ENCODE results near the gene BMI1. TPM values are rescaled to one million over a fixed set of nuclear protein-coding genes. Genes with fewer than 3 reads are reported as not detected.

The BMI1 gene
- total RNA-seq, 2 donors from 2014 or later: 61.4 to 81.1 TPM

DNA sequence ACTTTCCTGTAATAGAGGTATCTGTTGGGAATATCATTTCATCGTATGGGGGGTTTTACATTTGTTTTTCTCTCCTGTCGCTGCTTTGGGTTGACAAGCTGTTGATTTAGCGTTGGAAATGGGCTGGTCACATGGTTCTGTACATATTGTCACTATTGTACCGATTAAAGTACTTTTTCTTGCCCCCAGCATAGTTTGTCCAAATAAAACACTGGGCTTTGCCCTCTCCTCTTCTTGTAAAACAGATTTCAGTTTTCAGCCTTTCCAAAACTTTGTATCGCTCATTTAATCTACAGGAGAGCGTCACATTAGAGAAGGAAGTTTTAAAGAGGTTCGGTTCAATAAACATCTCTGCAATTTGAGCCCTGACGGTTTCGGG, 4.0 kb downstream of the BMI1 start:
- Mint-ChIP-seq H3K27ac (peak overlapping the region; percentile 87), H3K4me1 (peaks cover 26% of the 10 kb centered on the region), H3K4me3 (peak overlapping the region; percentile 96), H3K9me3 (no peaks in the 10 kb centered on the region), H3K36me3 (ENCODE audit: low read depth) (peaks cover 62% of the 10 kb centered on the region), H3K27me3 (peaks cover 7% of the 10 kb centered on the region)
- no peak for ATAC-seq (replicated peaks)

DNA sequence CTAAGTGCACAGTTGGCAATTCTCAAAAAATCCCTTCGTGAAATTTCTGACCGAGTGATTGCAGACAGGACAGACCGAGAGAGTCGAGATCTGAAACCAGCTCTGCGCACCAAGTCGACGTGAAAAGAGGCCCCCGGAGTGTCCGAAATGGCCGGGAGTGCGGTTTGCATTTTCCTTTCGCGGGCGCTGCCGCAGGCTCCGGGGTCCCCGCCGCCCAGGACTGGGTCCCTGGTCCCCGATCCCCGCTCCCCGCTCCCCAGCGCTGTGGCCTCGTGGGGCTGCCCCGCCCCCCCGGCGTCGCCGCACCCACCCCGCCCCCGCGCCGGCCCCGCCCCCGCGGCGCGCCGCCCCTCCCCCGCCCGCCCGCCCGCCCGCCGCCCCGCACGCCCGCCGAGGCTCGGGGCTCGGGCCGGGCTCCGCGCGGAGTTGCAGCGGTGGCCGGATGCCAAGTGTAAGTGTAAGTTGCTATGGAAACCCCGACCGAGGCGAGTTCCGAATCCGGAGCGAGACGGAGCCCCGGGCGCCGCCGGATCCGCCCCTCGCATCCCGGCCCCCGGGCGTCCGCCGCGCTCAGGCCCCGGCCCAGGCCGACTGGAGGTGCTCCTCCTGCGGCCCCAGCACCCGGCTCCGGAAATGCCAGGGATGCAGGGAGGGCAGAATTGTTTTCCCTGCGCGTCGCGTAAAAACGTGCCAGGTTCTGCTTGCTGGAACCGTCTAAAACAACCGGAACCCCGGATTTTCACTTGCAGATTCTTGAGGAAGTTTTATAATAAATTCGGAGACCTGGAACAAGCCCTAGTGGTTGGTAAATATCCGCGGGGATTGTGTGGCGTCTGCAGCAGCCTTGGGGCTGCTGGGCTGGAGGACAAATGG, 4.6 kb downstream of the BMI1 start:
- peak overlapping the region; percentile 87 for H3K27ac Mint-ChIP-seq
- H3K4me1 Mint-ChIP-seq: peaks cover 22% of the 10 kb centered on the region
- peaks cover 7% of the 10 kb centered on the region for H3K27me3 Mint-ChIP-seq
- H3K36me3 Mint-ChIP-seq (ENCODE audit: low read depth): peaks cover 60% of the 10 kb centered on the region
- no peaks in the 10 kb centered on the region for H3K9me3 Mint-ChIP-seq
- peak overlapping the region; percentile 96 for H3K4me3 Mint-ChIP-seq
- peak; percentile 57 for ATAC-seq (replicated peaks)

DNA sequence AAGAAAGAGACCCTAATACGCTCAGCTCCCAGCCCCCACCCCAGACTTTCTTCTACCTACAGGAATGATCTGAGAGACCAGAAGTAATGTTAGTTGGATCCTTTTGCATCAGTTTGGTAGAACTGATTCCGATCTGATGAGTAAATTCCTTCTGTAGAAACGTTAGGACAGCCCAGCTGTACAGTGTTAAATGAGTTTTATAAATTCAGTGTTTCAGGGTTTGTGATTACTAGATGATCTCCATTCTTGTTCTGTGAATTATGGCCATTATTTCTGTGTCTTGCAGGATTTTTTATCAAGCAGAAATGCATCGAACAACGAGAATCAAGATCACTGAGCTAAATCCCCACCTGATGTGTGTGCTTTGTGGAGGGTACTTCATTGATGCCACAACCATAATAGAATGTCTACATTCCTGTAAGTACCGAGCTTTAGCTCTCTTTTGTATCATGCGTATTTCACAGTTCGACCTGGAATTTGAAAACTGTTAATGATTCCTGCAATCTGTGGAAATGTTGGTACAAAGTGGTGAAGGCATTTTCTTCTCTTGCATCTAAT, 5.3 kb downstream of the BMI1 start:
- Mint-ChIP-seq H3K4me1 (peaks cover 22% of the 10 kb centered on the region), H3K27me3 (peaks cover 7% of the 10 kb centered on the region), H3K4me3 (peak overlapping the region; percentile 60), H3K27ac (peak overlapping the region; percentile 35), H3K9me3 (no peaks in the 10 kb centered on the region), H3K36me3 (ENCODE audit: low read depth) (peaks cover 66% of the 10 kb centered on the region)
- no peak for ATAC-seq (replicated peaks)

DNA sequence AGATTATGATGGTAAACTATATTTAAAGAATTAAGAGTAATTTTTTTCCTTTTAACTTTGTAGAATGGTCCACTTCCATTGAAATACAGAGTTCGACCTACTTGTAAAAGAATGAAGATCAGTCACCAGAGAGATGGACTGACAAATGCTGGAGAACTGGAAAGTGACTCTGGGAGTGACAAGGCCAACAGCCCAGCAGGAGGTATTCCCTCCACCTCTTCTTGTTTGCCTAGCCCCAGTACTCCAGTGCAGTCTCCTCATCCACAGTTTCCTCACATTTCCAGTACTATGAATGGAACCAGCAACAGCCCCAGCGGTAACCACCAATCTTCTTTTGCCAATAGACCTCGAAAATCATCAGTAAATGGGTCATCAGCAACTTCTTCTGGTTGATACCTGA, 8.3 kb downstream of the BMI1 start:
- Mint-ChIP-seq H3K9me3 (peaks cover 4% of the 10 kb centered on the region), H3K27me3 (peaks cover 3% of the 10 kb centered on the region), H3K27ac (no peak overlapping the region), H3K4me3 (no peak overlapping the region), H3K4me1 (peaks cover 26% of the 10 kb centered on the region), H3K36me3 (ENCODE audit: low read depth) (peaks cover 65% of the 10 kb centered on the region)
- ATAC-seq (replicated peaks): no peak

DNA sequence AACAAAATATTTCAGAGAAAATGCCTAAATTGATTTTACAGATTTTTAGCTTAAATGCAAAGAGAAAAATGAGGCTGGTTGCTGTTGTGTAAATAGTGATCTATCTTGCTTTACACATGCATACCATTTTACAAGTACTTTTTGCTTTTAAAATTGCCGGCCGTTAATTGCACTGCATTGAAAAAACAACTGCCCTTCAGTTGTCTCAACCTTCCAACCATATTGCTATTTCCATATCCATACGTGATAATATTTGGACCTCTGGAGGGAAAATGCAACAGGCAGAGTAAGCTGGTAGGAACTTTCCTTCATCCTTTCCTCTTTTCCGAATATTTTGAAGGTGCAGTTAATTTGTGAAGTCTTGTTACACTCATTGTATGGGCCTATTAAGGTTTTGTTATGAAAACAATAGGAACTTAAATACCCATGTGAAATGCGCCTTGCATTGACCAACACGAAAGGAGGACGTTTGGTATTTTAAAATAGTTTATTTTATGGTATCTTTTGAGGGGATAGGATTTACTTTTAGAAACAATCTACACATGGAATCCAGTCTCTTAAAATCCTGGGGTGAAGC, 11.3 kb downstream of the BMI1 start:
- no peak for ATAC-seq (replicated peaks)
- H3K36me3 Mint-ChIP-seq (ENCODE audit: low read depth): peaks cover 48% of the 10 kb centered on the region
- peaks cover 4% of the 10 kb centered on the region for H3K27me3 Mint-ChIP-seq
- H3K9me3 Mint-ChIP-seq: peaks cover 4% of the 10 kb centered on the region
- H3K4me3 Mint-ChIP-seq: peak overlapping the region; percentile 79
- peak overlapping the region; percentile 51 for H3K27ac Mint-ChIP-seq
- peaks cover 15% of the 10 kb centered on the region for H3K4me1 Mint-ChIP-seq

DNA sequence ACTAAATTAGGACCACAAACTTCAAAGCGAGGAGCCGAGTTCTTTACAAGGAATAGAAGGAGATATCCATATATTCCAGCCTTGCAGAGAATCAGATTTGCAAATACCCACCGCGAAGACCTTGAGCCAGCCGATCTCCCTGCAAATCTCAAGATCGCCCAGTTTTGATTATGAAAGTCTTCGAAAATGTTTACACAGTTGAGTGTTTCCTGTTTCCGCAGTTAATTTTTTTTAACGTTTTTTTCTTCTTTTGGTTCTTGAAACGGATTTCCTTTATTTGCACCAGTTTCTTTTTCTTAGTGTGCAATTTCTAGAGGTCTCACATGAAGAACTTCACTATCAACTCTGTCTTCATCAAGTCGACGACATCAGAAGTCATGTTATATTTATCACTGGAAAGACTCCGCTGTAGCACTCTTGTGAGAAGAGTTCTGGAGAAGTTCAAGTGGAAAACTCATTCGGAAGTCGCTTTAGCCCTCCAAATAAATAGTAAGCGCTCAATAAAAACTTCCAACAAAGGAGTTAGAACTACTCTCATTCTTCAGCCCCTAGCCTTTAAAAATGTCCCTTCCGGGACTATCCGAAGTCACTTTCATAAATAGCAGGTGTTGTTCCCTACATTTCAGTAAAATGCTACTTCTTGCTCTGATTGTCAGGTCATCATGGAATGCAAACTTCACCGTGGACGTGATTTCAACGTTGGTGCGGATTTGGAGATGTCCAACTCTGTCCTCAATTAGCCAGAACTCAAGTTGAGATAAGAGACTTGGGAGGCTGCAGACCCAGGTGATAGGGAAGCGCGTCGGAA, 12.5 kb downstream of the BMI1 start:
- peak overlapping the region; percentile 51 for H3K27ac Mint-ChIP-seq
- ATAC-seq (replicated peaks): no peak
- peak overlapping the region; percentile 79 for H3K4me3 Mint-ChIP-seq
- H3K4me1 Mint-ChIP-seq: peaks cover 15% of the 10 kb centered on the region
- peaks cover 4% of the 10 kb centered on the region for H3K9me3 Mint-ChIP-seq
- peaks cover 11% of the 10 kb centered on the region for H3K27me3 Mint-ChIP-seq
- H3K36me3 Mint-ChIP-seq (ENCODE audit: low read depth): peaks cover 44% of the 10 kb centered on the region

DNA sequence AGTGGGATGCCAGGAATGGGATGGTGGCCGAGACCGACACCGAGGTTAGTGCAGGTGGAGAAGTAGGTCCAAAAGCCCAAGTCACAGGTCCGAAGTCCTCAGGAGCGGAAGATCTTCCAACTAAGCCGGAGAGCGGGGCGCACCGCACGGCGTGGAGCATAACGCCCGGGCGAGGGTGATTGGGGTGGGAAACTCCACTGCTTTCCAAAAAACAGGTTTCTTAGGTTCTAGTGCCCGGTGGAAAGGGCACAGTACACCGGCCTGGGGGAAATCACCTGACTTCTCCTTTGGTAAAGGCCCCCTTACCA, 13.0 kb downstream of the BMI1 start:
- peak overlapping the region; percentile 51 for H3K27ac Mint-ChIP-seq
- H3K4me1 Mint-ChIP-seq: peaks cover 15% of the 10 kb centered on the region
- no peak for ATAC-seq (replicated peaks)
- peaks cover 4% of the 10 kb centered on the region for H3K9me3 Mint-ChIP-seq
- peaks cover 43% of the 10 kb centered on the region for H3K36me3 Mint-ChIP-seq (ENCODE audit: low read depth)
- H3K27me3 Mint-ChIP-seq: peaks cover 15% of the 10 kb centered on the region
- peak overlapping the region; percentile 79 for H3K4me3 Mint-ChIP-seq

DNA sequence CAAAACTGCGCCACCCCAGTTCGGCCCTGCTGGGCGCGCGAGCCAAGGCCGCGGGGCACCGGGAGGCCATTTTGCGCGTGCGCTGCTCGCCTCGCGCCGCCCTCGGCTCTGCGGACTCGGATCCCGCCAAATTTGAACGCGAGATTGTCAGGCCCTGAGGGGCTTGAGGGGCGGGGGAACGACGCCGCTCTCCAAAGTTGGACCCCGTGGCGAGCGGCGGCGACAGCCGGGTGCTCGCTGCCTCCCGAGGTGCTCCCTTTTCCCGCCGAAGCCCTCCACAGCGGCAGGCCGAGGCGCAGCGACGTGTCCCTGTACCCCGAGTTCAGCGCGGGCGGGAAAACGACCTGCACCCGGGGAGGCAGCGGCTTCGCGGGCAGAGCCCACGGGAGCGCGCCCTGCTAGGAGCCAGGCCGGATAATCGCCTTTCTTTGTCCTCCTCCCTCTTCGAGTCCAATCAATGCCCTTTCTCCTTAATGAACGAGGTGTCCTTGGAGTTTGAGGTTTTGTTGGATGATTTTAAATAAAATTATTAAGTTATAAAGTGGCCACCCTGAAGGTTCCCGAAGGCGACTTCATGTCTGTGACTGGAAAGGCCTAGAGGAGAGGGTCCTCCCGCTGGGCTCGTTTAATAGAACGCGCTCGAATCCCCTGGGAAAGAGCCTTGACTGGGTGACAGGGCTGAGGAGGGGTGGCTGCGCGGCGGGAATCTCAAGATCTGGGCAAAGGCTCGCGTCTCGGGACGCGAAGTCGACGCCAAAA, 13.7 kb downstream of the BMI1 start:
- H3K9me3 Mint-ChIP-seq: peaks cover 4% of the 10 kb centered on the region
- H3K27ac Mint-ChIP-seq: peak overlapping the region; percentile 81
- H3K27me3 Mint-ChIP-seq: peaks cover 15% of the 10 kb centered on the region
- H3K36me3 Mint-ChIP-seq (ENCODE audit: low read depth): peaks cover 37% of the 10 kb centered on the region
- peak overlapping the region; percentile 80 for H3K4me3 Mint-ChIP-seq
- peaks cover 15% of the 10 kb centered on the region for H3K4me1 Mint-ChIP-seq
- no peak for ATAC-seq (replicated peaks)

DNA sequence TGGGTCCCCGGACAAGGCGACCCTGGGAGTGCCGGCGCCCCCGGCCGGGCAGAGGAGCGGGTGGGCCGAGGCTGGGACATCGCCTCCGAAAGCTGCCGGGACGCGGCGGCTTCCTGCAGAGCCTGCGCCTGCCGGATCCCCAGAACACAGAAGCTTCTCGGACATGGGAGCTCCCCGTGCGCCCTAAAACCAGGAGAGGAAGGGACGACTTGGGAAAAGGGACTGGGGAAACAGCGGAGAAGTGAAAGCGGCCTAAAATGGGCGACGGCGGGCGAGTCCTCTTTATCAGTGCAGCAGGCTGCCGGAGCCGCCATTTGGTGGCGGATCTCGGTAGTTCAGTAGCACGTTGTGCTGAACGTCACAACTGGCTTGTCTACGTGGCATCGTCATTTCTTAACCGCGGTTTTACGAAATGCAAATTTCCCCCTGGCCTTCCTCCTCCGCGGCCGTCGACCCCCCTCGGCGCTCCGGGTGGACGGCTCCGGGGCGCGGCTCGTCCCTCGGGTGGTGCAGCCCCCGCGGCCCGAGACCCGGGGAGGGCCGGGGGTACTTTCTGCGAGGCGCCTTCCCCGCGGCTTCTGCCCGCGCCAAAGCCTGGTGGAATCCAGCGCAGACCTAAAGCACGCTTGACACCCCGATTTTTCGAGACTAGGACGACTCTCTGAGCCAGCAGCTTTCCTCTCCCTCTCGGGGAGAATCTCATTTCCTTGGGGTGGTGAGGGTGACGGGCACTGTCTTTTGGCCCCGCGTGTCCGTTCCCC, 14.5 kb downstream of the BMI1 start:
- peak overlapping the region; percentile 81 for H3K27ac Mint-ChIP-seq
- H3K27me3 Mint-ChIP-seq: peaks cover 15% of the 10 kb centered on the region
- peaks cover 37% of the 10 kb centered on the region for H3K36me3 Mint-ChIP-seq (ENCODE audit: low read depth)
- H3K9me3 Mint-ChIP-seq: peaks cover 4% of the 10 kb centered on the region
- H3K4me3 Mint-ChIP-seq: peak overlapping the region; percentile 80
- peak; percentile 76 for ATAC-seq (replicated peaks)
- peaks cover 15% of the 10 kb centered on the region for H3K4me1 Mint-ChIP-seq

DNA sequence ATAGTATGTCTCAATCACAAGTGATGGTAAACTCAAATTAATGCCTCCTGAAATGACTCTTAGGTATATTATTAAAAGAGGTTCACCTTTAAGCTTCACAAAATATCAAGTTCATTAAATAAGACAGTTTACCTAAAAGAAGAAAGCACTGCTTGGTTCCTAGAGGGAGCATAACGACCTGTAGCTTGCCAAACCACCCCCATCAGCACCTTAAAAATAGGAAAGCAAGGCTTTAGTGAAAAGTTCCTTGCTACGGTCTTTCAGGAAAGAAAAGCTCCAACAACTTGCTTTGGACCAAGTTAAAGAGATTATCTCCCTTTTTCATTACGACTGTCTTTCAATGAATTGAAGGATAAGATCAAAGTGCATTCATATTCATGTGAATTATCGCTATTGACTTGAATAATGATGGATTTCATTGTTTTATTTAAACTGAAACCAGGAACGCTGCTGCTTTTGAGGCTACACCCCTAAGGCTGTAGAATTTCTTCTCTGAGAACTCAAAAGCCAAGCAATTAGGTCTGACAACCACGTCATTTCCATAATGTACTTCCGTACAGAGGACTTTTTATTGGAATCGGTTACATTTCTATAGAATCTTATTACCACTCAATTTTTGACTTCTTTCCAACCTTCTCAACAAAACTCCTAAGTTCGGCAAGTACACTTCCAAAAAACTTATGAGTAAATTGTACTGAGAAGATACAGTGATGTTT, 17.4 kb downstream of the BMI1 start:
- Mint-ChIP-seq H3K4me3 (peak overlapping the region; percentile 85), H3K9me3 (peaks cover 4% of the 10 kb centered on the region), H3K36me3 (ENCODE audit: low read depth) (peaks cover 26% of the 10 kb centered on the region), H3K27me3 (peaks cover 32% of the 10 kb centered on the region), H3K4me1 (peaks cover 3% of the 10 kb centered on the region), H3K27ac (no peak overlapping the region)
- ATAC-seq (replicated peaks): no peak

DNA sequence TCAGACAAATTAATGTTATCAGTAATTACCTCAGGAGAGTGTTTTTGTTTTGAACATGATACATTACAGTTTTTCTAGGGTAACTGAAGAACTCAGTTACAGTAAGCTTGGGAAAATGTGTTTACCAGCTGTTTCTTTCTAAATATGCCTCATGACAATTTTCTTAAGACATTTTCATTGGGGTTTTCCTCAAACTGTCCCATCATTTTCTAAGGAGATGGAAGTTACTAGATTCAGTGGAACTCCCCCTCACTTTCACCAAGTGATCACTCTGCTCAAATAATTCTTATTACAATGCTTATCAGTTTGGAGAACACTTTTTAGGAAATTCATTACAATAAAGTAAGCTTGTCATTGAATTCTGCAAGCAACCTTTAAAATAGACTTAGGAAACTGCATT, 18.0 kb downstream of the BMI1 start:
- Mint-ChIP-seq H3K9me3 (no peaks in the 10 kb centered on the region), H3K27ac (no peak overlapping the region), H3K36me3 (ENCODE audit: low read depth) (peaks cover 20% of the 10 kb centered on the region), H3K4me1 (no peaks in the 10 kb centered on the region), H3K4me3 (peak overlapping the region; percentile 85), H3K27me3 (peaks cover 37% of the 10 kb centered on the region)
- no peak for ATAC-seq (replicated peaks)

DNA sequence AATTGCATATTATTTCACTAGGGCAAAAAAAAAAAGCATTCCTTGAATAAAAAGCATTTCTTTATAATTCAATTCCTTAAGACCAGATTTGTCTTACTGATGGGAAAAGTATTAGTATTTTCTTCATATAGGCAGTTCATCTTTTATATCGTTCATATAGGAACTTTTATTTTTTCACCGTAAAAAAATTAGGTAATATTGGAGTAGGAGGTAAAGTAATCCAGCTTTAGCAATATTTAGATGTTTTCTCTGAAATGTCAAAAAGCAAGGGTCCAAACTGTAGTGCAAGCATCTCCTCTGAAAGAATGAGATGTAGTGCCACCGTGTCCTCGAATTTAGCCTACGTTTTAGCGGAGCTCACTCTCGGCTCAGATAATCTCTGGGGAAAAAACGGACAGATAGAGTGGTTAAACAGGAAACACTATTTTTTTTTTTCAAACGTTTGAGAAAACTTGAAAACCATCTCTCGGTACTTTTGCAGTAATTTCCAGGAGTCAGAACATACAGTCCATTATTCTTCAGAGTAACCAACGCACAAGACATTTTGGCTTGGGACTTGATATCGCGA, 18.9 kb downstream of the BMI1 start:
- peaks cover 47% of the 10 kb centered on the region for H3K27me3 Mint-ChIP-seq
- peak overlapping the region; percentile 85 for H3K4me3 Mint-ChIP-seq
- ATAC-seq (replicated peaks): peak; percentile 11
- H3K36me3 Mint-ChIP-seq (ENCODE audit: low read depth): peaks cover 27% of the 10 kb centered on the region
- H3K27ac Mint-ChIP-seq: peak overlapping the region; percentile 94
- H3K9me3 Mint-ChIP-seq: no peaks in the 10 kb centered on the region
- H3K4me1 Mint-ChIP-seq: no peaks in the 10 kb centered on the region
